ENCODE results near the gene MCU.
"Not testable (repeated sequence)": the region's sequence is repeated elsewhere in the genome, so short reads cannot be mapped to it uniquely, and the experiment has no call there.

The MCU gene

GRCh38 chr10:72852508-72852907 is 160.6 kb downstream of the MCU start:
- no peak for DNase-seq

GRCh38 chr10:72855129-72855528 is 163.2 kb downstream of the MCU start:
- no peak for DNase-seq

- DNase-seq = no peak
These were observed 163.8 kb downstream of the MCU start for GRCh38 chr10:72855790-72856189.

- DNase-seq = no peak
These were observed 166.1 kb downstream of the MCU start for GRCh38 chr10:72858067-72858466.

GRCh38 chr10:72862957-72863356 is 171.0 kb downstream of the MCU start:
- no peak for DNase-seq

GRCh38 chr10:72875250-72876055 is 183.5 kb downstream of the MCU start:
- DNase-seq = no peak

- DNase-seq = no peak
These were observed 187.3 kb downstream of the MCU start for GRCh38 chr10:72879245-72879644.

GRCh38 chr10:72881291-72881690 is 189.3 kb downstream of the MCU start:
- no peak for DNase-seq

- no peak for DNase-seq
These were observed 191.9 kb downstream of the MCU start for GRCh38 chr10:72883861-72884260.

GRCh38 chr10:72885953-72886352 is 194.0 kb downstream of the MCU start:
- DNase-seq = no peak

- DNase-seq = no peak
These were observed 194.7 kb downstream of the MCU start for GRCh38 chr10:72886621-72887020.

- DNase-seq = no peak
These were observed 195.1 kb downstream of the MCU start for GRCh38 chr10:72887043-72887442.

GRCh38 chr10:72888151-72888638 is 196.3 kb downstream of the MCU start:
- no peak for DNase-seq

GRCh38 chr10:72889391-72889831 is 197.5 kb downstream of the MCU start:
- no peak for DNase-seq

GRCh38 chr10:72890086-72890485 is 198.1 kb downstream of the MCU start:
- DNase-seq = no peak

- no peak for DNase-seq
These were observed 201.3 kb downstream of the MCU start, which contains the start of gene OIT3 for GRCh38 chr10:72893136-72893798. Gene OIT3 (plus strand): TSS chr10:72893739. CDS start chr10:72893799, 60 bp downstream.

- DNase-seq = no peak
These were observed 203.4 kb downstream of the MCU start for GRCh38 chr10:72895236-72895850.

- no peak for DNase-seq
These were observed 206.7 kb downstream of the MCU start for GRCh38 chr10:72898616-72899015.

- DNase-seq = no peak
These were observed 207.6 kb downstream of the MCU start for GRCh38 chr10:72899545-72899944.

- not testable (repeated sequence) for DNase-seq
These were observed 212.1 kb downstream of the MCU start for GRCh38 chr10:72903941-72904446.

GRCh38 chr10:72904806-72905205 is 212.9 kb downstream of the MCU start:
- DNase-seq = no peak

GRCh38 chr10:72906446-72906845 is 214.5 kb downstream of the MCU start:
- no peak for DNase-seq

GRCh38 chr10:72910705-72911104 is 218.8 kb downstream of the MCU start:
- no peak for DNase-seq

All from activated CD8-positive, alpha-beta memory T cell treated with anti-CD3 and anti-CD28 coated beads, Interleukin-2, amount 50 U/mL, for 48 hours (primary cell).